Measurements from ENCODE around the gene IMPA2. TPM values are rescaled to one million over a fixed set of nuclear protein-coding genes. Genes with fewer than 3 reads are reported as not detected.

Gene IMPA2
- total and polyA plus RNA-seq, 2 donors (not counting 1 experiment from before 2014, with no cell fraction given): 3.8 to 23.0 TPM

DNA sequence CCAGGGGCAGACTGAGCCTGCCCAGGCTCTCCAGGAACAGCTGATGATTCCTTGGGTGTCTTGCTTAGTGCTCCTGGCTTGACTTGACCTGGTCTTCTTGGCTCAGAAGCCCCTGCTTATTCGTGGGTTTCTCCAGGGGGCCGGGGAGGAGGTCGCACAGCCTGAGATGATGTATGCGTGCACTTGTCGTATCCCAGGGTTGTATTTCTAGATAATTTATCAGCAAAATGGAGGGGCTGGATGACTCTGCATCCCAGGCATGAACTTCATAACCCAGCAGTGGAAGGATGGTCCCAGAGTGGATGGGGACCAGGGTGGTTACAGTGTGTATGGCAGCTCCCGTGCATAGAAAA is 25.2 kb downstream of the IMPA2 start:
- Histone ChIP-seq H3K9me3 (ENCODE audit: control insufficient read depth, insufficient read depth, low read depth, low read length) (no peaks in the 10 kb centered on the region), H3K9ac (ENCODE audit: insufficient read depth, low read length) (no peak overlapping the region), H3K27me3 (ENCODE audit: control insufficient read depth, insufficient read depth, low read length) (no peaks in the 10 kb centered on the region), H3K4me1 (ENCODE audit: control insufficient read depth, extremely low read depth, insufficient read depth, low read length) (no peaks in the 10 kb centered on the region), H4K20me1 (ENCODE audit: control insufficient read depth, extremely low read depth, insufficient read depth, low read length) (no peaks in the 10 kb centered on the region), H3K4me3 (replicated peaks in 1 of 4; ENCODE audit: control extremely low read depth in 1 of 4, insufficient read depth in 1 of 4, low read depth in 3 of 4, low read length in 4 of 4) (no peak overlapping the region), H3K4me2 (ENCODE audit: extremely low read depth, insufficient read depth, low read length) (no peak overlapping the region), H2AFZ (ENCODE audit: low read length) (no peak overlapping the region), H3K79me2 (ENCODE audit: control insufficient read depth, insufficient read depth, low read length) (no peaks in the 10 kb centered on the region), H3K27ac (ENCODE audit: insufficient read depth, low read length) (no peak overlapping the region), H3K36me3 (ENCODE audit: control insufficient read depth, insufficient read depth, low read length) (no peaks in the 10 kb centered on the region)
- TF ChIP-seq, protein P1, sequence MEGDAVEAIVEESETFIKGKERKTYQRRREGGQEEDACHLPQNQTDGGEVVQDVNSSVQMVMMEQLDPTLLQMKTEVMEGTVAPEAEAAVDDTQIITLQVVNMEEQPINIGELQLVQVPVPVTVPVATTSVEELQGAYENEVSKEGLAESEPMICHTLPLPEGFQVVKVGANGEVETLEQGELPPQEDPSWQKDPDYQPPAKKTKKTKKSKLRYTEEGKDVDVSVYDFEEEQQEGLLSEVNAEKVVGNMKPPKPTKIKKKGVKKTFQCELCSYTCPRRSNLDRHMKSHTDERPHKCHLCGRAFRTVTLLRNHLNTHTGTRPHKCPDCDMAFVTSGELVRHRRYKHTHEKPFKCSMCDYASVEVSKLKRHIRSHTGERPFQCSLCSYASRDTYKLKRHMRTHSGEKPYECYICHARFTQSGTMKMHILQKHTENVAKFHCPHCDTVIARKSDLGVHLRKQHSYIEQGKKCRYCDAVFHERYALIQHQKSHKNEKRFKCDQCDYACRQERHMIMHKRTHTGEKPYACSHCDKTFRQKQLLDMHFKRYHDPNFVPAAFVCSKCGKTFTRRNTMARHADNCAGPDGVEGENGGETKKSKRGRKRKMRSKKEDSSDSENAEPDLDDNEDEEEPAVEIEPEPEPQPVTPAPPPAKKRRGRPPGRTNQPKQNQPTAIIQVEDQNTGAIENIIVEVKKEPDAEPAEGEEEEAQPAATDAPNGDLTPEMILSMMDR (conservative IDR thresholded peaks at IDR 0.05 in 1 of 2, IDR thresholded peaks at IDR 0.05 in 1 of 2; ENCODE audit: low read depth in 1 of 2, low read length in 2 of 2): no peak
- TF ChIP-seq EZH2 (IDR thresholded peaks at IDR 0.05; ENCODE audit: low read length, missing control alignments): no peak
- no peak for DNase-seq (ENCODE audit: low read depth in 2 of 2)

GRCh38 chr18:12007063-12007462 is 25.8 kb downstream of the IMPA2 start:
- H3K4me3 ChIP-seq (replicated peaks in 1 of 4; ENCODE audit: control extremely low read depth in 1 of 4, insufficient read depth in 1 of 4, low read depth in 3 of 4, low read length in 4 of 4): no peak overlapping the region
- DNase-seq (ENCODE audit: low read depth in 2 of 2): no peak
- H3K36me3 ChIP-seq (ENCODE audit: control insufficient read depth, insufficient read depth, low read length): no peaks in the 10 kb centered on the region
- no peak overlapping the region for H3K27ac ChIP-seq (ENCODE audit: insufficient read depth, low read length)
- no peak overlapping the region for H2AFZ ChIP-seq (ENCODE audit: low read length)
- H3K79me2 ChIP-seq (ENCODE audit: control insufficient read depth, insufficient read depth, low read length): no peaks in the 10 kb centered on the region
- no peaks in the 10 kb centered on the region for H3K9me3 ChIP-seq (ENCODE audit: control insufficient read depth, insufficient read depth, low read depth, low read length)
- H3K27me3 ChIP-seq (ENCODE audit: control insufficient read depth, insufficient read depth, low read length): no peaks in the 10 kb centered on the region
- H4K20me1 ChIP-seq (ENCODE audit: control insufficient read depth, extremely low read depth, insufficient read depth, low read length): no peaks in the 10 kb centered on the region
- no peak overlapping the region for H3K4me2 ChIP-seq (ENCODE audit: extremely low read depth, insufficient read depth, low read length)
- TF ChIP-seq EZH2 (IDR thresholded peaks at IDR 0.05; ENCODE audit: low read length, missing control alignments): no peak
- TF ChIP-seq, protein P1 (conservative IDR thresholded peaks at IDR 0.05 in 1 of 2, IDR thresholded peaks at IDR 0.05 in 1 of 2; ENCODE audit: low read depth in 1 of 2, low read length in 2 of 2): no peak
- no peaks in the 10 kb centered on the region for H3K4me1 ChIP-seq (ENCODE audit: control insufficient read depth, extremely low read depth, insufficient read depth, low read length)
- H3K9ac ChIP-seq (ENCODE audit: insufficient read depth, low read length): no peak overlapping the region

- TF ChIP-seq, protein P1 (conservative IDR thresholded peaks at IDR 0.05 in 1 of 2, IDR thresholded peaks at IDR 0.05 in 1 of 2; ENCODE audit: low read depth in 1 of 2, low read length in 2 of 2): no peak
- TF ChIP-seq EZH2 (IDR thresholded peaks at IDR 0.05; ENCODE audit: low read length, missing control alignments): no peak
- Histone ChIP-seq H3K4me1 (ENCODE audit: control insufficient read depth, extremely low read depth, insufficient read depth, low read length) (no peaks in the 10 kb centered on the region), H3K79me2 (ENCODE audit: control insufficient read depth, insufficient read depth, low read length) (no peaks in the 10 kb centered on the region), H3K27me3 (ENCODE audit: control insufficient read depth, insufficient read depth, low read length) (no peaks in the 10 kb centered on the region), H3K4me3 (replicated peaks in 1 of 4; ENCODE audit: control extremely low read depth in 1 of 4, insufficient read depth in 1 of 4, low read depth in 3 of 4, low read length in 4 of 4) (no peak overlapping the region), H4K20me1 (ENCODE audit: control insufficient read depth, extremely low read depth, insufficient read depth, low read length) (no peaks in the 10 kb centered on the region), H3K27ac (ENCODE audit: insufficient read depth, low read length) (no peak overlapping the region), H2AFZ (ENCODE audit: low read length) (no peak overlapping the region), H3K9me3 (ENCODE audit: control insufficient read depth, insufficient read depth, low read depth, low read length) (no peaks in the 10 kb centered on the region), H3K36me3 (ENCODE audit: control insufficient read depth, insufficient read depth, low read length) (no peaks in the 10 kb centered on the region), H3K4me2 (ENCODE audit: extremely low read depth, insufficient read depth, low read length) (no peak overlapping the region), H3K9ac (ENCODE audit: insufficient read depth, low read length) (no peak overlapping the region)
- no peak for DNase-seq (ENCODE audit: low read depth in 2 of 2)
These were observed 27.0 kb downstream of the IMPA2 start for GRCh38 chr18:12008181-12008767.

Measured in fibroblast of lung (primary cell).